IPS DF 6.9 (cell line): Measurements from ENCODE around the gene IFT57.

Experiments used
- DNase-seq: peaks from one replicate; pipeline ENCODE4 v3.0.0-alpha.2; 2013; ENCODE audit warnings: low read depth, low spot score
- H3K27ac ChIP-seq: one replicate; pipeline ENCODE4 v1.5.1; 2013; ENCODE audit warnings: low read length, control low read depth
- H3K27me3 ChIP-seq: 2 replicates; pipeline ENCODE4 v1.6.1; 2013; ENCODE audit warnings: mild to moderate bottlenecking, low read length; ENCODE audit not compliant: control insufficient read depth, insufficient read depth
- H3K36me3 ChIP-seq: 2 replicates; pipeline ENCODE4 v1.6.1; 2013; ENCODE audit warnings: low read length; ENCODE audit not compliant: control insufficient read depth, insufficient read depth
- H3K4me1 ChIP-seq: 2 replicates; pipeline ENCODE4 v1.6.1; 2013; ENCODE audit warnings: low read length; ENCODE audit not compliant: control insufficient read depth, insufficient read depth
- H3K4me3 ChIP-seq: 2 replicates; pipeline ENCODE4 v1.5.1; 2013; ENCODE audit warnings: mild to moderate bottlenecking, low read length
- H3K9me3 ChIP-seq: 2 replicates; pipeline ENCODE4 v1.6.1; 2013; ENCODE audit warnings: low read length, inconsistent platforms; ENCODE audit not compliant: control insufficient read depth, insufficient read depth
- WGBS: extraction: QIAGEN DNeasy Blood & Tissue Kit; methylation state at CpG from one replicate; pipeline ENCODE4 v1.1.7; 2013; ENCODE audit warnings: mixed read lengths, missing lambda C conversion rate; ENCODE audit not compliant: insufficient read length, insufficient coverage; 5-methylcytosine and 5-hydroxymethylcytosine counted together

IFT57 gene

DNA sequence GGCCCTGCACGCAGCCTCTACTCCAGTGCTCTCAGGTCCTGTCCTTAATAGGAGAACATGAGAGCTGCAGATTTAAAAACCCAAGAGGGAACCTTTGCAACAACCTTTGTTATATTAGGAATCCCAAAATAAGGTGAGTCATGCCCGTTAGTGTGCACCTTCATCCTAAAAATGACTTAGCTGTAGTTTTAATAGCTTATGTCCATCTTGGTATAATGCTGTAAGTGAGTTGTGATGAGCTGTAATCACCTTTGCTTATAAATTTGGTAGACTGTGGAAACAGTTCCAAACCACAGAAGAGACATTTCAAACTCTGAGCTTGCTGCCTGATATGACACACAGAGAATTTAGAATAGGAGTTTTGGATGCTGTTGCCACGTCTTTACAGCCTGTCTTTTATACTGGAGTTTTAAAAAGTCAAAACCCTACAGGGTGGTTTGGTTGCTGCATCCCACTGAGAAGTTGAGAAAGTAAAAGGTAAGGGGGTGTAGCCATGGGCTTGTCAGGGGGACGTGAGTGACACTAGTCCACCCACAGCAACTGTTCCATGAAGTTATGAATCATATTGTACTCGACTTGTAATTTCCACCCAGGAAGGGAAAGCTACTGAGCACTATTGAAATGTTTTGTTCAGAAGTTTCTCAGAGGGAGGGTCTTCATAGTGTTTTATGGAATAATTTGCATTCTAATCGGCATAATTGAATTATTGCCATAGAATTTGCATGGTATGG is 104.0 kb downstream of the IFT57 start:
- H3K27me3 ChIP-seq, result no peaks in the 10 kb centered on the region
- WGBS, result no CpG with 5 or more reads among the region's 6 CpGs
- no peak for DNase-seq
- H3K4me3 ChIP-seq, result no peak overlapping the region
- 0 out of 2 replicates have a peak, but pooled peaks cover 1% of the 10 kb centered on the region for H3K4me1 ChIP-seq
- no peak overlapping the region for H3K27ac ChIP-seq
- H3K9me3 ChIP-seq, result no peaks in the 10 kb centered on the region
- no peaks in the 10 kb centered on the region for H3K36me3 ChIP-seq

DNA sequence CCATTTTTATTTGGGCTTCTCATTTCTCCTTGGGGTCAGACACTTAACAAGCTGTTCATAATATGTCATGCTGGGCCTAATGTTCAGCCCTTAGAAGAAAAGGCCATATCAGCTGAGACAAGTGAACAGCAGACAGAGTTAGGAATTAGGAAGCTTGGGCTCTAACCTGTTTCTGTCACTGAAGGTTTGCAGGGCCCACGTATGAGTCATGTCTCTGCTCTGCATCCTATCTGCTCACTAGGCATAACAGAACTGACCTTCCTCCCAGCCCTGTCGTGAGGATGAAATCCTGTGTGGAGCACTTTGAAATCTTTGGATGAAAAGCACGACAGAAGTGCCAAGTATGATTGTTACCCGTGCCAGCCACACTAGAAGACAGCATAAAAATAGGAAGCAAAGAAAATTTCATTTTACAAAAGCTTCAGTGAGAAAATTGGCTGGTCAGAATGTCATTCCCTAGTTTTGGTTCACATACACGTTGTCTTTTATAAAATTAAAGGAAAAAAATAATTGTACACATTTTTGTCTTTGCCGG is 104.9 kb downstream of the IFT57 start:
- Histone ChIP-seq H3K27ac (no peak overlapping the region), H3K9me3 (no peaks in the 10 kb centered on the region), H3K36me3 (no peaks in the 10 kb centered on the region), H3K4me1 (0 out of 2 replicates have a peak, but pooled peaks cover 1% of the 10 kb centered on the region), H3K4me3 (no peak overlapping the region), H3K27me3 (no peaks in the 10 kb centered on the region)
- no peak for DNase-seq
- no CpG with 5 or more reads among the region's 6 CpGs for WGBS

DNA sequence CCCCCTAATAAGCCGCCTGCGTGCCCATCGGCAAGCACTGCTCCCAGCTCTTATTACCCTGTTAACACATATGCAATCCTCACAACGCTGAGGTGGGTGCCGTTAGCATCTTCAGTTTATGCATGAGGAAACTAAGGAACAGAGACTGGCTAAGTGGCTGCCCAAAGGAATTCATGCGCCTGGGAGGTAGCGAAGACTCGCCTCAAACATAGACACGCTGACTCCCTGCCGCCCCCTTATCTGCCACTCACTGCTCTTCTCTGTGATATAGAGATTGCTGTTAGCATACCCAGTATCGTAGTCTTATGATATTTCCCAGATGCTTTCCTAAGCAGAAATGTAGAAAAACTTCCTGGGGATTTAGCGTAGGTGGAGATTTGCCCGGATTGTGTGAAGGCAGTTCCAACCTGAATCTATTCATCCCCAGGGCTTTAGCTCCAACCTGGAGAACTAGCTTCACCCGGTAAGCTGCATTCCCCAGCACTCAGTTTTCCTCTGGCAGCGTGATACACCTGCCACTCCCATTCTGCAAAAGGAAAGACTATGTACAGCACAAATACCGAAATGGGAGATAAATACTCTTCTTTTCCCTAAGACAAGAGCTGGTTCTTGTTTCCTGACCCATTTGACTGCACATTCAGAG is 107.7 kb downstream of the IFT57 start:
- DNase-seq, result no peak
- Histone ChIP-seq H3K27me3 (no peaks in the 10 kb centered on the region), H3K9me3 (no peaks in the 10 kb centered on the region), H3K27ac (no peak overlapping the region), H3K36me3 (no peaks in the 10 kb centered on the region), H3K4me3 (no peak overlapping the region), H3K4me1 (0 out of 2 replicates have a peak, but pooled peaks cover 1% of the 10 kb centered on the region)
- no CpG with 5 or more reads among the region's 16 CpGs for WGBS

DNA sequence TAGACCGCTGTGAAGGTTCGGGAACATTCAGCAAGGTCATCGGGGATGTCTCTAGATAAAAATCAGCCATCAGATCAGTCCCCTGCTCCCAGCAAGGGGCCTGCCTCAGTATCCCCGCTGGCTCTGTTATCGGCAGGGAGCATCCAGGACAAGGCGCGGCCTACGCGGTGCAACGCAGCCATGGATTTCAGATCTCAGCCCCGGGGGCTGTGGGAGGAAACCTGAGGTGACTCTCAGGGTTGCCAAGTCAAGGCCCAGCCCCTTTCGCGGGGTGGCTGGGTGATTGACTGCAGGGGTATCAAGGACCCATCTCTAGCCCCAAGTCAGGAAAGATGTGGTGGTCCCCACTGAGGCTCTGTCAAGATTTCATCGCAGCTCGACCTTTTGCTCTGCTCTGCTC is 108.2 kb downstream of the IFT57 start:
- Histone ChIP-seq H3K4me3 (no peak overlapping the region), H3K9me3 (no peaks in the 10 kb centered on the region), H3K27ac (no peak overlapping the region), H3K36me3 (no peaks in the 10 kb centered on the region), H3K4me1 (0 out of 2 replicates have a peak, but pooled peaks cover 1% of the 10 kb centered on the region), H3K27me3 (no peaks in the 10 kb centered on the region)
- no peak for DNase-seq
- WGBS, result no CpG with 5 or more reads among the region's 15 CpGs

DNA sequence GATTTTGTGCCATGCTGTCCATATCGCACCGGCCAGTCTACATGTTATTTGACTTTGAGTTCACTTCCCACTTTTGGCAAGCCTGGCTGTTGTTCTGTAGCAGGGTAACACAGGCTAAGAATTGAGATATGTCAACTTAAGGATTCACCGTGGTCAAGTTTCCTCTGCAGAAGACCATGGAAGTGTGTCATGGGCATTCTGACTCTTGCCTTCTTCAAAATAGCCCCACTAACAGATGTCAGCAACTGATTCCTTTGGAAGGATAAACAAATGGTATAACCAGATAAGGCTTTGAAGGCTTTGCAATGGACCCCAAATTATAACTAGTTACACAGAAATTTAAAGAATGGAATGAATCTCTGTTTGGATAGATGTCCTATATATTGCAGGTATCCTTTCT is 111.3 kb downstream of the IFT57 start:
- no peaks in the 10 kb centered on the region for H3K27me3 ChIP-seq
- H3K36me3 ChIP-seq, result no peaks in the 10 kb centered on the region
- H3K27ac ChIP-seq, result no peak overlapping the region
- whole genome bisulfite sequencing, result no CpG with 5 or more reads among the region's 3 CpGs
- no peak overlapping the region for H3K4me3 ChIP-seq
- no peaks in the 10 kb centered on the region for H3K9me3 ChIP-seq
- 0 out of 2 replicates have a peak, but pooled peaks cover 1% of the 10 kb centered on the region for H3K4me1 ChIP-seq
- DNase-seq, result no peak
